Coronary artery (tissue), 2 donors: ENCODE measurements around the gene ATOSB.
A peak's percentile ranks its signal among the peaks of the same experiment; 100 is the strongest.

ENCODE experiments used
- DNase-seq: peaks from one replicate; pipeline ENCODE4 v3.0.0-alpha.2; 2017; ENCODE audit warnings: low spot score
- H3K27ac ChIP-seq, 2 donors: fragments of 200-600 bp; sonication (generic); one replicate each; pipeline ENCODE4 v1.5.1; 2016 to 2019
- H3K4me3 ChIP-seq: fragments of 200-600 bp; sonication (generic); 2 replicates; pipeline ENCODE4 v1.5.1; 2016; ENCODE audit warnings: mild to moderate bottlenecking, moderate library complexity
- CTCF ChIP-seq: fragments of 200-600 bp; sonication (generic); IDR thresholded peaks from one replicate; pipeline ENCODE4 v1.5.1; 2019; ENCODE audit warnings: antibody characterized with exemption

ATOSB gene

GRCh38 chr9:35135988-35136387 is 20.3 kb upstream of the ATOSB start:
- no peak for TF ChIP-seq CTCF
- no peak overlapping the region for H3K4me3 ChIP-seq
- no peak overlapping the region for H3K27ac ChIP-seq
- no peak for DNase-seq

- Histone ChIP-seq H3K27ac (no peak overlapping the region), H3K4me3 (no peak overlapping the region)
- no peak for TF ChIP-seq CTCF
- DNase-seq, result no peak
Observed at GRCh38 chr9:35134920-35135319, 19.3 kb upstream of the ATOSB start.

GRCh38 chr9:35116898-35117551 is 1.4 kb upstream of the ATOSB start:
- peak; percentile 95 for TF ChIP-seq CTCF
- Histone ChIP-seq H3K4me3 (peak overlapping the region; percentile 80), H3K27ac (peak overlapping the region; percentile 80 to 98)
- DNase-seq, result peak; percentile 94

GRCh38 chr9:35116539-35116897 is 856 bp upstream of the ATOSB start:
- H3K4me3 ChIP-seq, result peak overlapping the region; percentile 80
- no peak for TF ChIP-seq CTCF
- no peak for DNase-seq
- peak overlapping the region; percentile 80 to 98 for H3K27ac ChIP-seq

GRCh38 chr9:35114840-35115628 is 628 bp downstream of the ATOSB start:
- Histone ChIP-seq H3K27ac (peak overlapping the region; percentile 80 to 98), H3K4me3 (peak overlapping the region; percentile 80)
- peak; percentile 87 for DNase-seq
- no peak for TF ChIP-seq CTCF

GRCh38 chr9:35114113-35114839 is 1.4 kb downstream of the ATOSB start:
- TF ChIP-seq CTCF, result no peak
- peak overlapping the region; percentile 80 to 98 for H3K27ac ChIP-seq
- peak overlapping the region; percentile 80 for H3K4me3 ChIP-seq
- DNase-seq, result peak; percentile 92
